Progenitor cell of endocrine pancreas (in vitro differentiated cells): ENCODE measurements around the gene CD160. TPM values are rescaled to one million over a fixed set of nuclear protein-coding genes. Genes with fewer than 3 reads are reported as not detected.

Experiments
- DNase-seq: peaks from one replicate; pipeline ENCODE4 v3.0.0; 2021; ENCODE audit warnings: low spot score; ENCODE audit not compliant: unreplicated experiment
- H3K27ac Mint-ChIP-seq: 2 replicates; pipeline ENCODE4 v1.8.0; 2021; ENCODE audit warnings: mild to moderate bottlenecking, moderate library complexity, mixed read lengths
- H3K27me3 Mint-ChIP-seq: 2 replicates; pipeline ENCODE4 v1.8.0; 2021; ENCODE audit warnings: mixed read lengths
- H3K36me3 Mint-ChIP-seq: 2 replicates; pipeline ENCODE4 v1.8.0; 2022; ENCODE audit warnings: mixed read lengths; ENCODE audit not compliant: insufficient read depth
- H3K4me1 Mint-ChIP-seq: 2 replicates; pipeline ENCODE4 v1.8.0; 2021; ENCODE audit warnings: low read depth, mixed read lengths
- H3K4me3 Mint-ChIP-seq: 2 replicates; pipeline ENCODE4 v1.8.0; 2021; ENCODE audit warnings: low read depth, mild to moderate bottlenecking, moderate library complexity, mixed read lengths
- H3K9me3 Mint-ChIP-seq: 2 replicates; pipeline ENCODE4 v1.8.0; 2021; ENCODE audit warnings: low read depth, mixed read lengths
- CTCF ChIP-seq: fragments of 200-600 bp; sonication (generic); IDR thresholded peaks from one replicate; pipeline ENCODE4 v1.5.0; 2021; ENCODE audit warnings: antibody characterized with exemption, mild to moderate bottlenecking; ENCODE audit not compliant: unreplicated experiment
- total RNA-seq: library from RNA; stranded (reverse); gene quantifications from 2 replicates; pipeline ENCODE4 v1.2.1, GENCODE V29; 2021

CD160 gene
- total RNA-seq, 1 donor from 2014 or later = not detected

- no peak overlapping the region for H3K27ac Mint-ChIP-seq
- H3K27me3 Mint-ChIP-seq = no peaks in the 10 kb centered on the region
- H3K9me3 Mint-ChIP-seq = no peaks in the 10 kb centered on the region
- no peak overlapping the region for H3K4me3 Mint-ChIP-seq
- no peak for DNase-seq
- H3K4me1 Mint-ChIP-seq = peaks cover 10% of the 10 kb centered on the region
- H3K36me3 Mint-ChIP-seq = peaks cover 1% of the 10 kb centered on the region
- TF ChIP-seq CTCF = no peak
Measured at GRCh38 chr1:145689922-145690321, 29.4 kb upstream of the CD160 start.

- Mint-ChIP-seq H3K27ac (peak overlapping the region; percentile 8), H3K4me1 (peaks cover 10% of the 10 kb centered on the region), H3K36me3 (peaks cover 1% of the 10 kb centered on the region), H3K27me3 (no peaks in the 10 kb centered on the region), H3K9me3 (no peaks in the 10 kb centered on the region), H3K4me3 (no peak overlapping the region)
- TF ChIP-seq CTCF = no peak
- DNase-seq = no peak
Measured at GRCh38 chr1:145690587-145691558, 28.4 kb upstream of the CD160 start.

GRCh38 chr1:145692785-145693443 lies 26.4 kb upstream of the CD160 start:
- H3K9me3 Mint-ChIP-seq = no peaks in the 10 kb centered on the region
- H3K27me3 Mint-ChIP-seq = peaks cover 2% of the 10 kb centered on the region
- no peak for TF ChIP-seq CTCF
- no peak overlapping the region for H3K27ac Mint-ChIP-seq
- H3K36me3 Mint-ChIP-seq = peaks cover 3% of the 10 kb centered on the region
- H3K4me1 Mint-ChIP-seq = peaks cover 12% of the 10 kb centered on the region
- no peak for DNase-seq
- no peak overlapping the region for H3K4me3 Mint-ChIP-seq

- H3K36me3 Mint-ChIP-seq = peaks cover 3% of the 10 kb centered on the region
Measured at GRCh38 chr1:145695821-145696629, 23.3 kb upstream of the CD160 start.

More at GRCh38 chr1:145695821-145696629, 23.3 kb upstream of the CD160 start:
- Mint-ChIP-seq H3K4me3 (no peak overlapping the region), H3K9me3 (no peaks in the 10 kb centered on the region), H3K4me1 (peaks cover 10% of the 10 kb centered on the region), H3K27ac (no peak overlapping the region), H3K27me3 (peaks cover 2% of the 10 kb centered on the region)
- DNase-seq = no peak
- no peak for TF ChIP-seq CTCF
